EL (cell line): ENCODE measurements around the gene ARMC2.

Experiments
- DNase-seq: peaks from one replicate; pipeline ENCODE4 v3.0.0-alpha.2; 2016

Gene ARMC2

GRCh38 chr6:108996208-108996607 lies 148.0 kb downstream of the ARMC2 start:
- DNase-seq, result no peak

- no peak for DNase-seq
Measured at GRCh38 chr6:108998485-108998884, 150.3 kb downstream of the ARMC2 start.

GRCh38 chr6:108999428-108999827 lies 151.2 kb downstream of the ARMC2 start:
- no peak for DNase-seq

GRCh38 chr6:109000289-109000688 lies 152.1 kb downstream of the ARMC2 start:
- no peak for DNase-seq

- no peak for DNase-seq
Measured at GRCh38 chr6:109001291-109001894, 153.2 kb downstream of the ARMC2 start.

- peak; percentile 14 for DNase-seq
Measured at GRCh38 chr6:109002051-109002697, 154.0 kb downstream of the ARMC2 start.

- no peak for DNase-seq
Measured at GRCh38 chr6:109002882-109003281, 154.7 kb downstream of the ARMC2 start.

GRCh38 chr6:109006818-109007217 lies 158.6 kb downstream of the ARMC2 start:
- no peak for DNase-seq

- no peak for DNase-seq
Measured at GRCh38 chr6:109007521-109007920, 159.3 kb downstream of the ARMC2 start.

- no peak for DNase-seq
Measured at GRCh38 chr6:109008054-109008453, 159.8 kb downstream of the ARMC2 start.

GRCh38 chr6:109008537-109009235 lies 160.5 kb downstream of the ARMC2 start:
- DNase-seq, result peak; percentile 52

- peak; percentile 88 for DNase-seq
Measured at GRCh38 chr6:109009236-109009961, 161.2 kb downstream of the ARMC2 start.

- DNase-seq, result no peak
Measured at GRCh38 chr6:109009962-109010704, 161.9 kb downstream of the ARMC2 start.

GRCh38 chr6:109010705-109011102 lies 162.5 kb downstream of the ARMC2 start:
- DNase-seq, result no peak

- no peak for DNase-seq
Measured at GRCh38 chr6:109013656-109014305, 165.6 kb downstream of the ARMC2 start.

GRCh38 chr6:109014606-109015005 lies 166.4 kb downstream of the ARMC2 start:
- no peak for DNase-seq

GRCh38 chr6:109015176-109015575 lies 167.0 kb downstream of the ARMC2 start:
- DNase-seq, result no peak

- DNase-seq, result no peak
Measured at GRCh38 chr6:109019911-109020310, 171.7 kb downstream of the ARMC2 start.

GRCh38 chr6:109021870-109022269 lies 173.6 kb downstream of the ARMC2 start:
- no peak for DNase-seq

- DNase-seq, result no peak
Measured at GRCh38 chr6:109023356-109023925, 175.2 kb downstream of the ARMC2 start.
